ENCODE data around the gene MORN1.
A peak's percentile ranks its signal among the peaks of the same experiment; 100 is the strongest.

Gene MORN1

DNA sequence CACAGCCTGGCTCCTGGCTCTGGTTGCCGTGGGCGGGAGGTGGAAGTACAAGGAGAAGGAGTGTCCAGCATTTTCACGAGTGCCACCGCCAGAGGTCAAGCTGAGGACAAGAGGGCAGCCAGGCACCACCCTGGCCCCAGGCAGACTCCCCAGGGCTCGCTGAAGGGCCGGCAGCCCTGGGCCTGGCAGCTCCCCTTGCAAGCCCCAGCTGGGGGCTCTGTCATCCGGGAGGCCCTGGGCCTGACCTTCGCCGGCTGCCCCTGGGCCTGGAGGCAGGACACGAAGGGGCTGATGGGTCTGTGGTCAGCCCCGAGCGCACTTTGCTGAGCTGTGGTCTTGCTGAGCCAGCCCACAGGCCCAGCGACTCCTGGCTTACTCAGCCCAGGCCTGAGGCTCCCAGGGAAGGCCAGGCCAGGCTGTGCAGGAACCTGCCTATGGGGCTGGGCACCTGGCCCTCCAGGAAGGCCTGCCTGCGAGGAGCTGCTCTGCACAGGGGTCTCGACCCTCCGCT is 74.8 kb downstream of the MORN1 start:
- DNase-seq, result no peak

DNA sequence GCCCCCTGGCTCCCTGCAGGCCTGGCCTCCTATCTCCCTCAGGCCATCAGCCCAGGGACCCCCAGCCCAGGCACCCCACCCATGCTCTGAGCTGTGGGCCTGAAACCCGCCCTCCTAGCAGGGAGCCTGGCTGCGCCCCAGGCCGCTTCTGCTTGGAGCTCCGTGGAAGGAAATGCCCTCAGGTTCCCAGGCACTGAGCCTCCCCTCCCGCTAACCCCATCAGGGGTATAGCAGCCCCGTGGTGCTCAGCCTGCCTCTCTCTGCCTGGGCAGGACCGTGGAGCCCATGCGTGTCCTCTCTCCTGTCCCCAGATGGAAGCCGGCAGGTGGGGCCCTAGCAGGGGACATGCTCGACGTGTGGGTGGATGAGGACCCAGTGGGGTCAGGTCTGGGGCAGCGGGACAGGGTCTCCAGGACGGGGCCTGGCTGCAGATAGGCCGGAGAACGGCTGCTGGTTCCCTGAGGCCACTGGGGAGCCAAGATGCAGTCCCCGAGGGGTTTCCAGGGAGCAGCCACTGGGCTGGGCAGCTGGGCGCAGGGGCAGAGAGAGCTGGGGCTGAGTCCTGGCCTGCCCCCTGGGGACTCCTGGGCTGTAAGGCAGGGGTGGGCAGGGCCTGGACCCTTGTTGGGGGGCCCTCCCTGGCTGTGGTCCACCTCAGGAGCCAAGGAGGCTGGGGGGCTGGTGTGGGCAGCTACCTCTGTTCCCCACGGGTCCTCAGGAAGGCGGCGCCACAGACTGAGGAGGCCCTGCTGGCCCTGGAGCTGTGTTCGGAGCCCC is 75.5 kb downstream of the MORN1 start:
- no peak for DNase-seq

DNA sequence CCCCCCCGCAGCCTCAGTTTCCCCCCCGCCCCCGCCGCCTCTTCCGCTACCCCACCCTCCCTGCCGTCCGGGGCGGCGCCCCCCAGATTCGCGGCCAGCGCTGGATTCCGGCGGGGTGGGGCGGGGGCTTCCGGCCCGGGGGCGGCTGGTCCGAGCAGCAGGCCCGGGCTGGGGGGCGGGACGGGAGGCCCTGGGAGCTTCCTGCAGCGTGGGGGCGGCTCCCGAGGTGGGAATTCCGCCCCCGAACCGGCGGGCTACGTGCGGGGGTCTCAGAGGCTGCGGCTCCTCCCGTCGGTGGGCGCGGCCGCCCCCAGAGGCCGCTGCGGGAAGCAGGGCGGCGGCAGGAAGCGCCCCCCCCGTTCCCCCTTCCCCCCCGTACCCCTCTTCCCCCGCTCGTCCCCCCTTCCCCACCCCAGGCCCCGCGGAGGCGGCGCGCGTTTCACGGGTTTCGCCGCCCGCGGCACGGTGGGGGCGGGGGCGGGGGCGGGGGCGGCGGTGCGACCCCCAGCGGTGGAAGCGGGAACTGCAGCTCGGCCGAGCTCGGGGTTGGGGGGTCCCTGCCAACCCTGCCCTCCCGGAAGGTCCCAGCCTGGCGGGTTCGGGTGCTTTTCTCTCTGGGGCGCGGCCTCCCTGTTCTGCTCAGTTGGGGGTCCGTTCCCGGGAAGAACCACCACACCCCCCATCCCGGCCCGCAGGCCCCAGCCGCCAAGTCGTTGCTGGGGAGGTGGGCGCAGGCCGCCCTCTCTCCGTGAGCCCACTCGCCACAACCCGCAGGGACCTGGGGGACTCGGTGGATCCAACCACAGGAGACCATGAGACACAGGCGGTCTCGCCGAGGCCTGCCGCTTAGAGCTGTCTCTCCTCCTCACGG is 76.3 kb downstream of the MORN1 start:
- DNase-seq, result peak; percentile 77

DNA sequence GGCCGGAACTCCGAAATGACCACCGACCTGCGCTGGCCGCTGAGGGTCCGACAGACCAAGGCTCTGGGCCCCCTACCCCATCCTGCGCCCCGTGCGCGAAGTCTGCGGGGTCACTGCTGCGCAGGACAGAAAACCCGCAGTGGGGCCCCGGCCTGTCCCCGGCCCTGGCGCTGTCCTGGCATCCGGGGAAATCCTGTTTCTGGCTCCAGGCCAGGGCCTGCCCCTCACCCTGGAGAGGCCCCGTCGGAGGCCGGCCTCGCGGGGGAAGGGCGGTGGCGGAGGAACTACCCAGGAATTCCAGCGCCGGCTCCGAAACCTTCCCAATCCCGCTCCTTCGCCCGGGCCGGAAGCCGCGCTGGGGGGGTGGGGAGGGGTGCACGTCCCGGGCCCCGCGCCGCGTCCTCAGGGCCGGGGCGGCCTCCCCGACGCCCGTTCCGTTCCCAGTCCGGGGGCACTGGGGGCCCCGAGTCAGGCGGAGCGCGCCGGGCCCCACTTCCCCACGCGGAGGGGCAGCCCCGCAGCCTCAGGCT is 77.0 kb downstream of the MORN1 start:
- DNase-seq, result peak; percentile 47

DNA sequence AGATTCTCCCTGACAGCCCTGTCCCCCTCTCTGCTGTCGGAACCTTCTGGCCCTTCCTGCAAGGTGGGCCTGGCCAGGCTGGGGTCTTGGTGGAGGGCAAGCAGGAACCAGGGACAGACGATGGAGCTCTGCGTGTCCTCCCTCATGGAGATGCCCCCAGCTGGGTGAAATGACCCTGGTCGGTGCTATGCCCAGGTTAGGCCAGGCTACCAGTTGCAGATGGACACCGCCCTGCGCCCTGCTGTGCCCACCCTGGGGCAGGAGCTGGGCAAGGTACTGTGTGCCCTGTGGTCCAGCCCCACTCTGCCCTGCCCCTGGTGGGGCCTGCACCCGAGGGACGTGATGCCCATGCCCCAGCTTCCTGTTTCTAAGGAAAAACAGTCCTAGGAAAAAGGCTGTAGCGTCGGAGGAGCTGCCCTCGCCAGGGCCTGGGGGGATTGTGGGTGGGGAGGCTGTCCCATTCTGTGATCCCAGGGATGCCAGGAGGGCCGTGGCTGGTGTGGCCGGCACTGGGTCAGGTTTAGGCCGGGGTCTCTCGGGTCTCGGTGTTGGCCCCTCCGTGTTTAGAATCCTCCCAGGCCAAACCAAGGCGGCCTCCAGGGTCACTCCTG is 77.6 kb downstream of the MORN1 start:
- DNase-seq, result no peak

DNA sequence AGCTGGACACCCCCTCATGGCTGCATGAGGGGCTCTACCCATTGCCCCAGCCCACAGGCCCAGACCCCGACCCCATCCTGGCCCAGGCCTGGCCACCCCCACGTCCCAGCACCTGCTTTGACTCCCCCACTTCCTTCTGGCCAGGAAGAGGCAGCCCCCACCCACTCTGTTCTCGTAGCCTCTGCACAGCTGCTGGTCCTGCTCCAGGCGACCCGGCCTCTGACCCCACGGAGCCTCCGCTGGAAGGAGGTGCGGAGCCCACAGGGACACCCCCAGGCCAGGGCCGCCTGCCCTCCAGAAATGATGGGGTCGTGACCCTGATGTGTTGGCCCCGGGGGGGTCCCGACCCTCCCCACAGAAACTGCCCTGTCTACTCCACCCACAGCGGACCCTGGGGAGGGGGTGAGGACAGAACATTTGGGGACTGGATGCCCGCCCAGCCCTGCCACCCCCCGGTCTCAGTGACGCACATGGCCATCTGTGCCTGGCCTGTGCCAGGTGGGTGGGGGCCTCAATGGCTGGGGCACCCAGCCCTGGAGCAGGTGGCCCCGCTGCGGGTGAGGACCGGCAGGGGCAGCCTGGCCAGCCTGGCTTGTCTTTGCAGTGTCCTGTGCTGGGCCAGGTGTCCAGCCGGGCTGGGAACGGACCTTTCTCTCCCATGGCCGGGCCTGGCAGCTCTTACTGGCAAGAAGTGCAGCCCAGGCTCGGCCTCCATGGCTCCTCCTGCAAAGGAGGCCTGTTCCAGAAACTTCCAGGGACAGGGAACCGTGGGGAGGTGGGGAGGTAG is 78.6 kb downstream of the MORN1 start:
- DNase-seq, result no peak

DNA sequence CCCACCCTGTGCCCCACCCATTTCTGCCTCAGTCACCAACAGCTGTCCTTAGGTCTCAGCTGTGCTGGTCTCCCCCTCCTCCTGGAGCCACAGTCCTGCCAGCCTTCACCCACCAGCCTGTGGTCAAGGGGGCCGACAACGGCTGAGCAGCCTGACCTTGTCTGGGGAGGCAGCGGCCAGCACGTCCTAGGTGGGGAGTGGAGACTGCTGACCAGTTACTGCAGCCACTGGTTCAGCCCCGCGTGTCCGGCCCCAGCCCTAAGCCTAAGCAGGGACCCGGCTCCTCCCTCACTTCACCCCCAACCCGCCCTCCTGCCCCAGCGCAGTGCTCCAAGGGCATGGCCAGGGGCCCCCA is 79.2 kb downstream of the MORN1 start:
- no peak for DNase-seq

DNA sequence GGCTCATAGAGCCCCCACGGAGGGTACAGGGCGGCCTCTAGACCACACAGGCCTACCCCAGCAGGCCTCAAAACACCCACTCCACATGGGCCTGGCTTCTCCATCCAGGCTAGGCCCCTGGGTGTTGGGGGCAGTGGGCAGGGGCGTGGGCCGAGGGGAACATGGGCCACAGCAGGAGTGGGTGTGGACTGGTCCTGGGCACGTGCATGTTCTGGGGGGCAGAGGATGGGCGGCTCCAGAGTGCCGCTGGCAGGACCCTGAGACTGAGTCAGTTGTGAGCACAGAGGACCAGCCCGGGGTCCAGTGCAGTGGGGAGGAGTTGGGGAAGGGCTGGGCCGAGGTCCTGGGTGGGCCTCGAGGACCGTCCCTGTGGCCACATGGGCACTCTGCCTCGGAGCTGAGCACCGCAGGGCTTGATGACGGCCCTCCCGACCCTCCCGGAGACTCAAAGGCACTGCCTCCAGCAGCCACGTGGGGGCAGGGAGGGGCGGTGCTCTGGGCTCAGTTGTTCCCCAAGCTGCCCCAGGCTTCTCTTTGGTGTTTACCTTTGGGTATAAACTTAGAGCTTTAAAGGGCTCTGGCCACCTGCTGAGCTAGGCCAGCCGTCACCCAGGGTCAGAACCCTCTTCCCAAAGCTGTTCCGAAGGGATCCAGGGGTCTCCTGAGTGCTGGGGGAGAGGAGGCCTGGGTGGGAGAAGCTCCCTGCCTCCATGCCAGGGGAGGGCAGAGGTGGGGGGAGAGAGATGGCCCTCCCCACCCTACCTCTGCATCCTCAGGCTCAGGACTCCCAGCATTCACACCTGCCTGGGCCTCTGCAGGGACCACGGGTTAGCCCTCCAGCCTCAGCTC is 79.9 kb downstream of the MORN1 start:
- peak; percentile 77 for DNase-seq

DNA sequence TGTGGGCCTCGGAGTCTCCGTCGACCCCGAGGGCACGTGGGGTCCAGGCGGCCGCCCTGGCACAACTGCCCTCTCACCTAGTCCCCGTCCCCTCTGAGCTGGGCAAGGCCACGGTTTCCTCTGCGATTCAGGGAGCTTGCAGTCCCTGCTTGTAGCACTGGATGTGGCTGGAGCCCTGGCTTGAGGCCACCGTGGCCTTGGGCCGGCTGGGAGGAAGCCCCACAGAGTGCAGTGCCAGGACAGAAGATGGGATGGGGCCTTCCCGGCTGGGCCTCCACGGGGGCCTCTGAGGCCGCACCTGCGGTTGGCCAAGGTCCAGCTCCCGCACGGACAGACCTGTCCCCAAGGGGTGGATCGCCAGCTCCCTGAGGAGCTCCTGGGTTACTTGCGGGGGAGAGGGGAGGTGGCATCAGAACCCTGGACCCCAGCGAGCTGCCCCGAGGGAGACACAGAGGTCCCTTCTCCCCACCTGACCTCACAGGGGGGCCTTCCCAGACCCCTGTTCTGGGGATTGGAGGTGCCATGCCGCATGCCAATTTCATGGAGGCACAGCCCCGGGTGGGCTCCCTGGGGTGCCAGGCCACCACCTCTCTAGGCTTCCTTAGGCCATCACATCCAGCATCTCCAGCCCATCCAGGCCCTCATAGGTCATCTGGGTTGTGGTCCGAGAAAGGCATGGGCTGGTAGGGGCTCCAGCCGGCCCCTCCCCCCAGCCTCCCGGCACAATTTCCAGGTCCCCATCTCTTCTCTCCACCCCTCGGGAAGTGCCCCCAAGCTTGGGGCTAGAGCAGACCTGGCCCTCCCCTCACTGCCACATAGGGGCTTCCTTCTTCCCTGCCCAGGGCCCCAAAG is 80.8 kb downstream of the MORN1 start:
- DNase-seq, result no peak

DNA sequence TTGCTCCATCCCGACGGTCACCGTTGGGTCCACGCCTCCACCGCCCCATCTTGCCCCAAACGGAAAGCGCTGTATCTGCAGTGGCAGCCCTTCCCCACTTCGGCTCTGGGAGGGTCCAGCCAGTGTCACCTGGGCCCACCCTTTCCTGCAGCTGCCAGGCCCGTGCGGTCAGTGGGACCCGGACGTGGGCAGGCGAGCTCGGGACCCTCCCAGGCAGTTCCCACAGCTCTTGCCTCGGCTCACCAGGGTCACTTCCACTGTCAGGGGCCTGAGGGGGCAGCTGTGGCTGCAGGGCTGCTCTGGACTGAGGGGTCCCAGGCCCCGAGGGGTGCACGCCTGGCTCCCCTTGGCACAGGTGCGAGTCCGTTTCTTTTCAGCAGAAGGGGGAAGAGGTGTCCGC is 82.5 kb downstream of the MORN1 start:
- no peak for DNase-seq

DNA sequence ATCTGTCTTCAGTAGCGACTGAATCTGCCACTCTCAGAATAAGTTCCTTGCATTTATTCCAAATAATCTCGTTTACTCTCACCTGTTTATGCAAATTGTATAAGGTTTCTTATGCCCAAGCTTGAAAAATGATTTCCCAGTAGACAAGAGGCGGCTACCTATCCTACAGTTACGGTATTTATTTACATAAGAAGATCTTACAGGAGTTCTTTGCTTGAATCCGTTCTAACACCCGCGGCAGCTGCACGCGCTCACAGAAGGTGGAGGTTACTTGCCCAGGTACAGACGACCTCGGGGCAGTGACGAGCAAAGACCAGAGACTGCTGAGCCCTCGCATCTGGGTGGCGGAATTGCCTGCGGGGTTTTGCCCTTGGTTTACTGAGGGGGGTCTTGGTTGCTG is 83.4 kb downstream of the MORN1 start:
- DNase-seq, result no peak

DNA sequence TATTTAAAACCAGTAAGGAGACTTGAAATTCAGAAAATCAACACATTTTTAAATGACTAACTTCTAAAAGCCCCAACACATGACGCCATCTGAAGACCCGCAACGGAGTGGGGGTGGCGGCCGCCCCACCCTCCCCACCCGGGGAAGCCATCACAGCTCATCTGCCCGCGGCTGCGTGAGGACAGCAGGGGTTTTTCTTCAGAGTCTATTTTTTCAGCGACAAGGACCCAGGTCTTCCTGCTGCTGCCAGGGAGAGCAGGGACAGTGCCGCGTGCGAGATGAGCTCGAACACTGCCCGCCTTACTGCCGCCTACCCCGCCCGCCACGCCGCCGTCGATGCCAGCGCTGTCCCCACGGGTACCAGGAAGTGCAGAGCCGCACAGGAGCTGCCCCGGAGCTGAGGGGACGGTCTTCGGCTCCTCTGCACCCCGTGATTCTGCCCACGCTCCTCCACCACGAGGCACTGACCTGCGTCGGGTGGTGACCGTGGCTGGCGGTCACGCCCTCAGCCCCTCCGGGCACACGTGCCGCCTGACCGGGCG is 84.2 kb downstream of the MORN1 start:
- DNase-seq, result no peak

DNA sequence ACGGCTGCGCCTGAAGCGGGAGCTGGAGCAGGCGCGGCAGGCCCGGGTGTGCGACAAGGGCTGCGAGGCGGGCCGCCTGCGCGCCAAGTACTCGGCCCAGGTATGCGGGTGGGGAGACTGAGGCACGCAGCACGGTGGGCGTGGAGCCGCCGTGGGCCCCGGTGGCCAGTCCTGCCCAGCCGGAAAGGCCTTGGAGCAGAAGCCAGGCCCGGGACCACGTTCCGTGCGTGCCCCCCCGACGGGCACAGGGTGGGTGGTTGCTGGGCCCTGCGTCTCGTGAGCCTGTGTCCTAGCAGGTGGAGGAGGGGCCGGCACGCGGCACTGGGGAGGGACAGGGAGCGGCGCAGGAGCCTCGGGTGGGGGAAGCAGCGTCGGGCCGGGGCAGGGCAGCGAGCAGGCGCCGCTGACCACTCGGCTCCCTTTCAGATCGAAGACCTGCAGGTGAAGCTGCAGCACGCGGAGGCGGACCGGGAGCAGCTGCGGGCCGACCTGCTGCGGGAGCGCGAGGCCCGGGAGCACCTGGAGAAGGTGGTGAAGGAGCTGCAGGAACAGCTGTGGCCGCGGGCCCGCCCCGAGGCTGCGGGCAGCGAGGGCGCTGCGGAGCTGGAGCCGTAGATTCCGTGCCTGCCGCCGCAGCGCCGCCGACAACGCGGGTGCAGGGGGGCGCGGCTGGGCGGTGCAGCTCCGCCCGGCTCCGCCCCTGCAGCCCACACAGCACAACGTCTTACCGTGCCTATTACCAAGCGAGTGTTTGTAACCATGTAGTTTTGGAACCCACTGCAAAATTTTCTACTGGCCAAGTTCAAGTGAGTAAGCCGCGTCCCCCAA is 85.0 kb downstream of the MORN1 start:
- DNase-seq, result no peak

DNA sequence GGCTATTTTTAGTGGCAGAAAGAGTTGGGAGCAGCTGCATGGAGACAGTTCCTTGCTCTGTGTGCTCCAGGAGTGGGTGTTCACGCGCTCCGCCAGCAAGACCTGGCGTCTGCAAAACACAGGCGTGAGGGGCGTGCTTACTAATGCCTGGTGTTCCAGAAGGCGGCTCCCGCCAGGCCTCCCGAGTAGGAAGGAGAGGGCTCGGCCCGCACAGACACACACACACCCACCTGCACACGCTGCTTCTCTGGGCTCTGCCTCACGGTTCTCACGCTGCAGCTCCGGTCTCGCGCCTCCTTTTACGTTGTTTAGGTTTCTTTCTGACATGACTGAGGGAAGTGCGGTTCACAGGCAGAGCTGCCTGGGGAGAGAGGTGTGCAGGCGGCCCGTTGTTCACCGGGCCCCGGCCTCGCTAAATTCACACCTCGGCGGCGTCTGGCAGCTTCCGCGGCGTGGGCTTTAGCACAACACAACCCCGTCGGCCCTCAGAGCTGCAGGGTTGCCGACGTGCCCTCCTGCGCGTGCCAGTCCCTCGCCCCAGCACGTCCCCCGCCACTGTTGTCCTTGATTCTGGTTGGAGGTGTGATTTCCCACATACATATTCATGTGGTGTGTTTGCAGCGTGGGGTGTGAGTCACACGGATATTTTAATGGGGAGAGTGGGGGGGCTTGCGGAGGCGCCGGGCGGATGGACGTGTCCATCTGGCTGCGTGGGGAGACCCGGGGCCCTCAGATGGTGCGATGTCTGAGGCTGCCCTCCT is 86.3 kb downstream of the MORN1 start:
- DNase-seq, result no peak

DNA sequence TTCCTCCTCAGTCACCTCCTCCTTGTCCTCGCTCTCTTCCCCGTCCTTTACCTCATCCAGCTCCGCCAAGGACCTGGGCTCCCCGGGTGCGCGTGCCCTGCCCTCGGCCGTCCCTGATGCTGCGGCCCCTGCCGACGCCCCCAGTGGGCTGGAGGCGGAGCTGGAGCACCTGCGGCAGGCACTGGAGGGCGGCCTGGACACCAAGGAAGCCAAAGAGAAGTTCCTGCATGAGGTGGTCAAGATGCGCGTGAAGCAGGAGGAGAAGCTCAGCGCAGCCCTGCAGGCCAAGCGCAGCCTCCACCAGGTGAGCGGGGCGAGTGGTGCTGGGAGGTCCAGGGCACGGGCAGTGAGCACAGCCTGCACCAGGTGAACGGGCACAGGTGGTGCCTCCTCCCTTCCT is 87.1 kb downstream of the MORN1 start:
- DNase-seq, result no peak

DNA sequence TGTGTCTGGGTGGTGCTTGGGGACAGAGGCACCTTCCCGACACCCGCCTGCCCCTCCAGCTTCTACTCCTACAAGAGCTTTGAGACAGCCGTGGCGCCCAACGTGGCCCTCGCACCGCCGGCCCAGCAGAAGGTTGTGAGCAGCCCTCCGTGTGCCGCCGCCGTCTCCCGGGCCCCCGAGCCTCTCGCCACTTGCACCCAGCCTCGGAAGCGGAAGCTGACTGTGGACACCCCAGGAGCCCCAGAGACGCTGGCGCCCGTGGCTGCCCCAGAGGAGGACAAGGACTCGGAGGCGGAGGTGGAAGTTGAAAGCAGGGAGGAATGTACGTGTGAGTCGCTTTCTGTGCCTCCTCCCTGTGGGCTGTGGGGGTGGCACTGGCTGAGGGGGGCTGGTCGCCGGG is 87.6 kb downstream of the MORN1 start:
- DNase-seq, result no peak

DNA sequence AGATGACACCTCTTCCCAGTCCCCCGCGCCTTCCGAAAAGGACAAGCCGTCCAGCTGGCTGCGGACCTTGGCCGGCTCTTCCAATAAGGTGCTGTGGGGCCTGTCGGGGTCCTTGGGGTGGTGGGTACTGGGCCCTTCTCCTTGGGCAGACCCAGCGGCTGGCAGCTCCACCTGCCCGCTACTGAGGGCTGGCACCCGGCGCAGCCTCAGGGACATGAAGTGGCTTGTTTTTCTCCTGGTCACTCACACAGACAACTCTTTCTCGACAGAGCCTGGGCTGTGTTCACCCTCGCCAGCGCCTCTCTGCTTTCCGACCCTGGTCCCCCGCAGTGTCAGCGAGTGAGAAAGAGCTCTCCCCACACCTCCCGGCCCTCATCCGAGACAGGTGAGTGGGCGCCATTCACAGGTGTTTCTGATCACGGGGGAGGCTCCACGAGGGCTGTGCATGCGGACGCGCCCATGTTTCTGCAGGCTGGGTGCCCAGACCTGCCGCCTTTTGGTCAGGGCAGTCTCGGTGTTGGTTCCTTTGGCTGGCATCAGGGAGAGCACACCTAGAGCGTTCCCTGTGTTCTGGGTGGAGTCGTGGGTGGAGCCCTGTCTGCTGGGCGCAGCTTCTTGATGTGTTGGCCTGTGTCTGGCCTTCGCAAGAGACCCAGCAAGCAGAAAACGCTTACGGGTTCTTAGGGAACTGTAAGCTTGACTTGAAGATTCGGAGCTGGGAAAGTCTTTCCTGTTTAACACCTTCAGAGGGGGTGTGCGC is 88.2 kb downstream of the MORN1 start:
- DNase-seq, result no peak

Data from stimulated activated CD8-positive, alpha-beta memory T cell treated with anti-CD3 and anti-CD28 coated beads, Interleukin-4, amount 100 ng/mL, for 48 hours (primary cell).